GM19238 (cell line): ENCODE data around the gene KLHL22.
"Not testable (repeated sequence)": the region's sequence is repeated elsewhere in the genome, so short reads cannot be mapped to it uniquely, and the experiment has no call there.

Experiments
- DNase-seq: peaks from one replicate; pipeline ENCODE4 v3.0.0; 2011; ENCODE audit warnings: low spot score; ENCODE audit not compliant: insufficient read length

KLHL22 gene

DNA sequence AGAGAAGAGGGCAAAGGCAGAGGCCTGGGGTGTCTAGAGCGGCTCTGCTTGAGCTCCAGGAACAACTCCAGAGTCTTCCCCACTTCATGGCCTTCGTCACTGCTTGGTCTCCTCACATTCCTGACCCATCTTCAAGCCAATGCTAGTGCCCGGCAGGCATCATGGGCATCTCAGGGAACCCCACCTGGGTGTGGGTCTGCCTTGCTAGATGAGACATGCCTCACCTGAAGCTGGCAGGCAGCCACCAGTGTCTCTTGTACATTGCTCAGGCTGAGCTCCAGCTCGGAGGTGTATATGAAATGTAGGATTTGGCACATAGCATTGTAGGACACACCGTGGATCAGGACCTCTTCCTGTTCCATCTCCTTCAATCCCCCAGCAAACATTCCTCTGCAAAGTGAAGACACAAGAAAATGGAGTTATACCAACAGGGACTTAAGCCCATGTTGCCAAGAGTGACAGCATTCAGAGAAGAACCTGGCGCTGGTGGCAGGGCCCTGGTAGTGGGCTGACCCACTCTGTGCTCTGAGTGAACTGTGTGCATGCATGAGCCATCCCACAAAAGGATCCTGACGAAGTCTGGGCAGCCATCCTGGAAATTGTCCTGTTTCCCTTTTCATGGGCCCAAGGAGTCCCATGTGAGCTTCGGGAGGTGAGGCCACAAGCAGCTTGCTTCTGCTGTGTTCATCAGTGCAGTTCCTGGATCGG is 24.3 kb downstream of the KLHL22 start:
- DNase-seq: no peak

DNA sequence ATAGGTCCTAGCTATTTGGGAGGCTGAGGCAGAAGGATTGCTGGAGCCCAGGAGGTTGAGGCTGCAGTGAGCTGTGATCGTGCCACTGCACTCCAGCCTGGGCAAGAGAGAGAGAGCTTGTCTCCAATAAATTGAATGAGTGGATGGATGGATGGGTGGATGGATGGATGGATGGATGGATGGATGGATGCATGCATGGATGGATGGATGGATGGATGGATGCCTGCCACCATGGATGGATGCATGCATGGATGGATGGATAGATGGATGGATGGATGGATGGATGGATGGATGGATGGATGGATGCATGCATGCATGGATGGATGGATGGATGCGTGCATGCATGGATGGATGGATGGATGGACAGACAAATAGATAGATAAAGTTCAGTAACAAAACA is 25.1 kb downstream of the KLHL22 start:
- DNase-seq: not testable (repeated sequence)

GRCh38 chr22:20469110-20469868 is 26.3 kb downstream of the KLHL22 start:
- DNase-seq: no peak

GRCh38 chr22:20466659-20467379 is 28.8 kb downstream of the KLHL22 start:
- DNase-seq: no peak

GRCh38 chr22:20465759-20466077 is 29.9 kb downstream of the KLHL22 start:
- no peak for DNase-seq

GRCh38 chr22:20464912-20465758 is 30.5 kb downstream of the KLHL22 start:
- no peak for DNase-seq

- no peak for DNase-seq
These were observed 31.4 kb downstream of the KLHL22 start for GRCh38 chr22:20464096-20464614.

DNA sequence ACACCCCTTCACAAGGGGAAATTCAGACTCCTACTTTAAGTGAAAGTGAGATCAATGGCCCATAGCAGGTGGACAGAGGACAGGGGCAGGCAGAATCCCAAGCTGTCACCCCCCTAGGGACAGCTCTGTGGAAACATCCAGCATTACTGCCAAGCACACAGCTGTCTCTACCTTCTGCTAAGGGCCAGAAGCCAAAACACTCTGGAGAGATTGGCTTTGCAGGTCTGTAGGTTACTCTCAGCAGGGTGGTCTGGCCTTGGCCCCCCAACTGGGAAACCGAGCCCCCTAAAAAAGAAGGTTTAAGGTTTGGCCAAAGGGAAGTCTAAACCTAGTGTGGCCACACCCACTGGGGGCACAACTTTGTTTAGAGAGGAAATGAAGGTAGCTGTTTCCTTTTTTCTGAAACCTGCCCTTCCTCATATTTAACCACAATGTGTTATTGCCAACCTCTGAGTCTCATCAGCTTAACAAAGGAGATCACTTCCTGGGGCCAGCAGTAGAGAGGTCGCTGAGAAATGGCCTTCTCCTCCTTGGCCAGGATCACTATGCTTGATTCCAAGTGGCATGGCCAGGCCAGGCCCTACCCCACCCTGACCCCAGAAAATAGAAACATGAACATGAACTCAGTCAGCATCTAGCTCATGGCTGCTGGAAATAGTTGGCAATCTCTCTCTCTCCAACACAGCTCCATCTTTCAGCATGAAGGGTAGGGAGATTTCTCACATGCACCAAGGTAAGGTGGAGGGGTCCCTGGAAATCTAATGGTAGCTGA is 32.1 kb downstream of the KLHL22 start:
- DNase-seq: no peak

DNA sequence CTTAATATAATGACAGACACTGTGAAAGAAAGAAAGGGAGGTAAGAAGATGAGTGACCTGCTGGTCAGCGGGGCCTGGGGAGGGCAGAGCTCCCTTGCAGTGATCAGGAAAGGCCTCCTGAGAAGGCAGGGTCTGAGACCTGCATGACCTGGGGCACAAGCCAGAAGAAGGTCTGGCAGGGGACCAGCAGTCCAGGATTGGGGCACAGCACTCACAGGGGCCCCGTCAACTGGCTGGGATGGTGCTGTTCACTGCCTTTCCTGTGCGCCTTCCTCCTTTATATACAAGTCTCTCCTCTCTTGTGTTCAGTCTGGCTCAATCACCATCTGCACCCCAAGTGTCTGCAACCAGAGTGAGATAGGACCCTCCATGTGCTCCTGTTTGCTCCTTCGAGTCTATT is 35.7 kb downstream of the KLHL22 start:
- DNase-seq: no peak

DNA sequence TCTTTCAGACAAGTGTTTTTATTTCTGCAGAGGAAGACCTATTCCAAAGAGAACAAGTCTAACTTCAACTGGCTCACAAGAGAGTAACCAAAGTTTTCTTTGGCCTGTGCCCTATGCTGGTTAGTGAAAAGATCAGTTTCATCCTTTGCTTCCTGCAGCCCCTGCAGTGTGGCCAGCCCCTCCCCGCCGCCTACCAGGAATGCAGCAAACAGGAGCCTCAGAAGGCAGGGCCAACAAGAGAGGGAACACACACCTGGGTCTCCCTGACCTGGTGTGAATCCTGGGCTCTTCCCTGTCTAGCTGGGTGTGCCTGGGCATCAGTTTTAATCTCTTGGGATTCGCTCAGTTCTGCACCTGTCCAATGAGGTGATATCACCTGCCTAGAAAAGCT is 36.4 kb downstream of the KLHL22 start:
- DNase-seq: no peak

DNA sequence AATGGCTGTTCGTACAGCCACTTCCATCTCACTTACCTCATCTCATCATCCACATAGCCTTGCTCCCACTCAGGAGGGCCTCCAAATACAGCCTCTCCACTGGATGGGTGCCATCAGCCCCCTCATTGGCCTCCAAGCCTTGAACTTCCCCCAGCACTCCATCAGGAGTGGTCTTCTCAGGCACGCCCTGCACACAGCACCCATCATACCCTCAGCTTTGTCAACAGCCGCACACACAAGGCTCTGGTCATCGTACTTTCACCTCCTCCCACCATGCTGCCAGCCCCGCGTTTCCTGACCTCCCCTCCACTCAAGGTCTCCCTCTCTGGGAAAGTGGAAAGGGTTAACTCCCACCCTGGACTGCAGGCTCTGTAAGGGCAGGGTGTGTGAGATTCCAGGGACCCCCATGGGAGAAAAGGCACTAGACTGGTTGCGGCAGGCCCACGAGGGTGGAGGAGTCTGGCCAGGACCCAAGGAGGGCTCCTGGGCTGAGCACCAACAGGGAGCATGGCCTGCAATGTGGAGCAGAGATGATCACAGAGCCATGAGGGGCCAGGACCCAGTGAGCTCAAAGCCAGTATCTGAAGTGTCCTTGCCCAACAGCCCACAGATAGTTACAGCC is 37.0 kb downstream of the KLHL22 start:
- DNase-seq: no peak

DNA sequence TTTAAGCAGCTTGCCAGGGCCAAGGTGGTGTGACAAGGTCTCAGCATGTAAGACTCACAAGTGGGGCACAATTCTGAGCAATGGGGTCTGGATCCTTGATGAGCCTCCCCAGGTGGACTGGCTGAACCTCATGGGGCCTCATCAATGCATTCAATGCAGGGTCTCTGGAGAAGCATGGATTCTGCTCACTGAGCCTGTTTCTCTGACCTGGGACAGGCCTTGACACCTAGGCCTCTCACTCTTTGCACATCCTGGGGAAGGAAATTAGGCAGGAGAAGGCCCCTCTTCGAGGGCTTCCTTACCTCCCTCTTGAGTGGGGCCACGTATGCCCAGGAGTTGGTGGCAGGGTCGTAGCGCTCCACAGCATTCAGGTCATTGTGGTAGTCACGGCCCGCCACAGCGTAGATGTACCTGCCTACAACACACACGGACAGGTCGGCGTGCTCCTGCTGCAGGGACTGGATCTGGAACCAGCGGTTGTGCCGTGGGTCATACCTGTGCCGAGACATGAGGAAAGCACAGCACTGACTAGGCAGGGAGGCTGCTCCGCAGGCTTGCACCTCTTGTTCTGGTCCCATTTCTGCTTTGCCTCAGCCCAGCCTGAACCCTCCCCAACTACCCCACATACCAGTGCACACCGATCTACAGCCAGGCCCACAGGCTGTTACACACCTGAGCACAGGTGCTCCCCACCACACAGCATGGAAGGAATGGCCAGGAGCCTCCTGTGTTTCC is 37.9 kb downstream of the KLHL22 start:
- DNase-seq: no peak

DNA sequence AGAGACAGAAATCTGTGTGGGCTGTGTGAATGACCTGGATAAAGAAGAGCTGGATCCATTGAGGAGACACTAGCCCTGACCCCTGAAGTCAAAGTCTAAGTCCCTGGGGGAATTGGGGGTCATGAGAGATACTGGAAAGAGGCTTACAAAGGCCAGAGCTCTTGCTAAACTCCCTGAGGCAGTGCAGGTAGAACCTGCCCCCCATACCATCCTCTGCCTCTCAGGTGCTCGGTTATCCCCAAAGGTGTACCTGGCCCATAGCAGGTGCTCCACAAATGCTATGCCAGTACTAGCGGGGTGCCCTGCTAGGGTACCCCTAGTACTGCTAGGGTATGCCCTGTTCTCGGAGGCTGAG is 38.9 kb downstream of the KLHL22 start:
- no peak for DNase-seq

GRCh38 chr22:20456064-20456721 is 39.4 kb downstream of the KLHL22 start:
- peak; percentile 82 for DNase-seq

DNA sequence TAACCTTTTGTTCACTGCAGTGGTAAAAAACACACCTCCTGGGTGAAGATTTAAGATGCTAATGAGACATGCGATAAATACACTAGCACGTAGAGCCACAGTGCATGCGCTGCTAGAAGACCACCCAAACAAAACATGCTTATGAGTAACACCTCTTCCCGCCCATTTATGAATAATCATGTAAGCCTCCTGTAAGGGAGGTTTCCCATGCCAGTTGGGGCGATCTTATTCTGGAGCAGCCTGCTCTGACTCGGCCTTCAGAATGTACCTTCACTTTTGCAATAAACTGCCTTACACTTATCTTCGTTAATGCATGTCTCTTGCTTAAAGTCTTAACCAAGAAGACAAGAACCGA is 39.9 kb downstream of the KLHL22 start:
- no peak for DNase-seq

DNA sequence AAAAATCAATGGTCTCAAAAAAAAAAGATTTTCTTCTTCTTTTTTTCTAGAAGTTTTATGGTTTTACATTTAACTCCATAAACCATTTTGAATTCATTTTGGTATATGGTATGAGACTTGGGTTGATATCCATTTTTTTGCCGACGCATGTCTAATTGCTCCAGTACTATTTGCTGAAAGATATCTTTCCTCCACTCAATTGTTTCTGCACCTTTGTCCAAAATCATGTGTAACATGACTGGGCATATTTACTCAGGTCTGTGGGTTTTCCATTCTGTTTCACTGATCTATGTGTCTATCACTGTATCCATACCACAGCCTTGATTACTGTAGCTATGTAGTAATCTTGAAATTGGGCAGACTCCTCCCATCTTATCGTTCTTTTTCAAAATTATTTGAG is 42.4 kb downstream of the KLHL22 start:
- no peak for DNase-seq

- no peak for DNase-seq
These were observed 43.7 kb downstream of the KLHL22 start for GRCh38 chr22:20451920-20452319.

DNA sequence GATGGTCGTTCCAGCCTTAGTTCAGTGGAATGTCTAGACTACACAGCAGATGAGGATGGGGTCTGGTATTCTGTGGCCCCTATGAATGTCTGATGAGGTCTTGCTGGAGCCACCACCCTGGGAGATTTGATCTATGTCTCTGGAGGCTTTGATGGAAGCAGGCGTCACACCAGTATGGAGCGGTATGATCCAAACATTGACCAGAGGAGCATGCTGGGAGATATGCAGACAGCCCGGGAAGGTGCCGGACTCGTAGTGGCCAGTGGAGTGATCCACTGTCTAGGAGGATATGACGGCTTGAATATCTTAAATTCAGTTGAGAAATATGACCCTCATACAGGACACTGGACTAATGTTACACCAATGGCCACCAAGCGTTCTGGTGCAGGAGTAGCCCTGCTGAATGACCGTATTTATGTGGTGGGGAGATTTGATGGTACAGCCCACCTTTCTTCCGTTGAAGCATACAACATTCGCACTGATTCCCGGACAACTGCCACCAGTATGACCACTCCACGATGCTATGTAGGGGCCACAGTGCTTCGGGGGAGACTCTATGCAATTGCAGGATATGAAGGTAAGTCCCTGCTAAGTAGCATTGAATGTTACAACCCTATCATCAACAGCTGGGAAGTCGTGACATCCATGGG is 44.3 kb downstream of the KLHL22 start:
- DNase-seq: not testable (repeated sequence)

DNA sequence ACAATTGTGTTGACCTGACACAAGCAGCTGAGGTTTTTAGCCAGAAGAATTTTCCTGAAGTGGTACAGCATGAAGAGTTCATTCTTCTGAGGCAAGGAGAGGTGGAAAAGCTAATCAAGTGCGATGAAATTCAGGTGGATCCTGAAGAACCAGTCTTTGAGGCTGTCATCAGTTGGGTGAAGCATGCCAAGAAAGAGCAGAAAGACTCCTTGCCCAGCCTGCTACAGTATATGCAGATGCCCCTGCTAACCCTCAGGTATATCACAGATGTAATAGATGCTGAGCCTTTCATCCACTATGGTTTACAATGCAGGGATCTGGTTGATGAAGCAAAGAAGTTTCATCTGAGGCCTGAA is 45.1 kb downstream of the KLHL22 start:
- DNase-seq: no peak
